Hepatocyte (in vitro differentiated cells): ENCODE results near the gene RASA3. TPM values are rescaled to one million over a fixed set of nuclear protein-coding genes. Genes with fewer than 3 reads are reported as not detected.

Source experiments
- DNase-seq: peaks from one replicate; pipeline ENCODE4 v3.0.0-alpha.2; 2016; ENCODE audit warnings: low spot score
- H2AFZ ChIP-seq: fragments of 200-600 bp; sonication (generic); 2 replicates; pipeline ENCODE4 v1.6.0; 2016; ENCODE audit warnings: antibody characterized with exemption, mild to moderate bottlenecking
- H3K27ac ChIP-seq: fragments of 200-600 bp; sonication (generic); 2 replicates; pipeline ENCODE4 v1.5.1; 2016; ENCODE audit warnings: mild to moderate bottlenecking
- H3K27me3 ChIP-seq: fragments of 200-600 bp; sonication (generic); 2 replicates; pipeline ENCODE4 v1.6.1; 2016
- H3K36me3 ChIP-seq: fragments of 200-600 bp; sonication (generic); replicated peaks from 2 replicates; pipeline ENCODE4 v1.5.1; 2016; ENCODE audit warnings: low read depth; ENCODE audit not compliant: insufficient read depth
- H3K4me1 ChIP-seq: fragments of 200-600 bp; sonication (generic); 2 replicates; pipeline ENCODE4 v1.5.1; 2016; ENCODE audit warnings: mild to moderate bottlenecking, moderate library complexity; ENCODE audit not compliant: insufficient read depth
- H3K4me2 ChIP-seq: fragments of 200-600 bp; sonication (generic); 2 replicates; pipeline ENCODE4 v1.6.0; 2016
- H3K4me3 ChIP-seq: fragments of 200-600 bp; sonication (generic); 2 replicates; pipeline ENCODE4 v1.5.1; 2016; ENCODE audit warnings: mild to moderate bottlenecking
- H3K79me2 ChIP-seq: fragments of 200-600 bp; sonication (generic); 2 replicates; pipeline ENCODE4 v1.6.0; 2017; ENCODE audit warnings: mild to moderate bottlenecking
- H3K9me2 ChIP-seq: fragments of 200-600 bp; sonication (generic); replicated peaks from 2 replicates; pipeline ENCODE4 v1.6.0; 2017; ENCODE audit warnings: mild to moderate bottlenecking; ENCODE audit not compliant: insufficient read depth
- H3K9me3 ChIP-seq: fragments of 200-600 bp; sonication (generic); 2 replicates; pipeline ENCODE4 v1.5.1; 2016; ENCODE audit warnings: low read depth, mild to moderate bottlenecking
- H4K20me1 ChIP-seq: fragments of 200-600 bp; sonication (generic); 2 replicates; pipeline ENCODE4 v1.6.0; 2016; ENCODE audit warnings: mild to moderate bottlenecking; ENCODE audit not compliant: insufficient read depth, poor library complexity, severe bottlenecking
- CTCF ChIP-seq: fragments of 200-600 bp; sonication (generic); IDR thresholded peaks from 2 replicates; pipeline ENCODE4 v1.5.1; 2016; ENCODE audit warnings: antibody characterized with exemption, mild to moderate bottlenecking; ENCODE audit not compliant: poor library complexity
- EZH2 ChIP-seq: fragments of 200-600 bp; sonication (generic); IDR thresholded peaks from 2 replicates; pipeline ENCODE4 v1.6.1; 2016; ENCODE audit warnings: antibody characterized with exemption, mild to moderate bottlenecking, borderline replicate concordance
- EZH2phosphoT487 ChIP-seq: fragments of 200-600 bp; sonication (generic); IDR thresholded peaks from one replicate; pipeline ENCODE4 v1.6.1; 2018; ENCODE audit warnings: antibody characterized with exemption, mild to moderate bottlenecking, low read depth, moderate library complexity; ENCODE audit not compliant: unreplicated experiment, severe bottlenecking
- WGBS: methylation state at CpG from one replicate; pipeline ENCODE4 v1.1.6; 2016; ENCODE audit warnings: low lambda C conversion rate; ENCODE audit errors: missing lambda C conversion rate; 5-methylcytosine and 5-hydroxymethylcytosine counted together
- polyA plus RNA-seq: library from polyadenylated mRNA; unstranded; fragments of >200 nt; fragmentation: Nextera tagmentation; extraction: Ambion mirVana; gene quantifications from 2 replicates; pipeline ENCODE4 v1.2.1, GENCODE V29; 2016
- total RNA-seq: library from RNA; depleted of rRNA; stranded (reverse); fragments of >200 nt; gene quantifications from 2 replicates; pipeline ENCODE4 v1.2.3, GENCODE V29; 2014

The RASA3 gene
- total and polyA plus RNA-seq, 2 experiments from 2014 or later: 5.6 to 6.1 TPM

GRCh38 chr13:113992276-113993005 lies 140.0 kb downstream of the RASA3 start:
- no peak overlapping the region for H3K4me2 ChIP-seq
- no peak overlapping the region for H2AFZ ChIP-seq
- no peaks in the 10 kb centered on the region for H3K9me3 ChIP-seq
- no peak for DNase-seq
- no peaks in the 10 kb centered on the region for H3K9me2 ChIP-seq
- whole genome bisulfite sequencing: 96% methylated on average over 21 of the region's 21 CpGs
- no peaks in the 10 kb centered on the region for H3K36me3 ChIP-seq
- no peak for TF ChIP-seq EZH2
- no peak for TF ChIP-seq CTCF
- no peak for TF ChIP-seq EZH2phosphoT487
- no peaks in the 10 kb centered on the region for H3K79me2 ChIP-seq
- H3K4me1 ChIP-seq: no peaks in the 10 kb centered on the region
- H4K20me1 ChIP-seq: no peaks in the 10 kb centered on the region
- H3K27ac ChIP-seq: no peak overlapping the region
- H3K27me3 ChIP-seq: no peaks in the 10 kb centered on the region
- no peak overlapping the region for H3K4me3 ChIP-seq

DNA sequence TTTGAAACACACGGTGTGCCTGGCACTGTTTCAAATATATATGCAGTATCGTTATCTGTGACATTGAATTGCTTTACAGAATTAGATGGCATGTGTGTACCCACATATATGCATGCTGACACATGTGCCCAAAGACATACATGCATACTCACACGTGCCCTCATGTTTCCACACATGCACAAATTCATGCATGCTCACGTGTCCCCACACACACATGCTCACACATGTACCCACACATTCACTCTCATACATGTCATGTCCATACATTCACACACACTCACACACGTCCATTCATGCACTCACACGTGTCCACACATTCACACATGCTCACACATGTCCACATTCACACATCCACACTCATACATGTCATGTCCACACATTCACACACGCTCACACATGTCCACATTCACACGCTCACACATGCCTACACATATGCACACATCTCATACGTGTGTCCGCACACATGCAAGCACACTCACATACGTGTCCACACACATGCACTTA lies 140.7 kb downstream of the RASA3 start:
- Histone ChIP-seq H3K9me2 (no peaks in the 10 kb centered on the region), H3K4me2 (no peak overlapping the region), H3K27me3 (no peaks in the 10 kb centered on the region), H3K9me3 (no peaks in the 10 kb centered on the region), H3K27ac (no peak overlapping the region), H4K20me1 (no peaks in the 10 kb centered on the region), H3K79me2 (no peaks in the 10 kb centered on the region), H3K4me1 (no peaks in the 10 kb centered on the region), H3K36me3 (no peaks in the 10 kb centered on the region), H3K4me3 (no peak overlapping the region), H2AFZ (no peak overlapping the region)
- 95% methylated on average over 11 of the region's 11 CpGs for WGBS
- no peak for DNase-seq
- no peak for TF ChIP-seq EZH2phosphoT487
- TF ChIP-seq EZH2: no peak
- no peak for TF ChIP-seq CTCF

GRCh38 chr13:113991191-113991669 lies 141.2 kb downstream of the RASA3 start:
- H2AFZ ChIP-seq: no peak overlapping the region
- 90% methylated on average over 7 of the region's 10 CpGs for WGBS
- H3K27me3 ChIP-seq: no peaks in the 10 kb centered on the region
- no peaks in the 10 kb centered on the region for H3K4me1 ChIP-seq
- no peaks in the 10 kb centered on the region for H3K9me2 ChIP-seq
- no peaks in the 10 kb centered on the region for H3K9me3 ChIP-seq
- no peak overlapping the region for H3K4me2 ChIP-seq
- H3K4me3 ChIP-seq: no peak overlapping the region
- DNase-seq: no peak
- H3K27ac ChIP-seq: no peak overlapping the region
- no peaks in the 10 kb centered on the region for H3K79me2 ChIP-seq
- H3K36me3 ChIP-seq: no peaks in the 10 kb centered on the region
- H4K20me1 ChIP-seq: no peaks in the 10 kb centered on the region
- no peak for TF ChIP-seq CTCF
- TF ChIP-seq EZH2: no peak
- TF ChIP-seq EZH2phosphoT487: no peak
